ENCODE results near the gene ASB9.

GRCh38 chrX:15319075-15319474, 49.2 kb upstream of the ASB9 start:
- TF ChIP-seq POLR2AphosphoS5 (IDR thresholded peaks at IDR 0.05; ENCODE audit: insufficient read depth in 1 of 2, low read depth in 1 of 2), result no peak
- TF ChIP-seq CTCF (IDR thresholded peaks at IDR 0.05), result no peak
